Trophoblast cell (in vitro differentiated cells and primary cell): Measurements from ENCODE around the gene RAB11B.

Experiments used
- DNase-seq, 2 donors: peaks; one replicate each; pipeline ENCODE4 v3.0.0-alpha.2; 2016
- H2AFZ ChIP-seq: 2 replicates; pipeline ENCODE4 v1.6.1; 2013; ENCODE audit warnings: low read length, moderate library complexity, mild to moderate bottlenecking; ENCODE audit not compliant: insufficient read depth, poor library complexity
- H2AK5ac ChIP-seq: 2 replicates; pipeline ENCODE4 v1.6.1; 2013; ENCODE audit warnings: mild to moderate bottlenecking, low read length
- H2BK120ac ChIP-seq: 2 replicates; pipeline ENCODE4 v1.6.1; 2013; ENCODE audit warnings: low read length, mild to moderate bottlenecking, moderate library complexity; ENCODE audit not compliant: insufficient read depth, poor library complexity
- H2BK12ac ChIP-seq: 2 replicates; pipeline ENCODE4 v1.6.1; 2013; ENCODE audit warnings: mild to moderate bottlenecking, low read length, moderate library complexity
- H2BK5ac ChIP-seq: 2 replicates; pipeline ENCODE4 v1.6.1; 2013; ENCODE audit warnings: low read length, low read depth, moderate library complexity, mild to moderate bottlenecking; ENCODE audit not compliant: poor library complexity
- H3K14ac ChIP-seq: 2 replicates; pipeline ENCODE4 v1.6.1; 2013; ENCODE audit warnings: mild to moderate bottlenecking, low read length
- H3K18ac ChIP-seq: 2 replicates; pipeline ENCODE4 v1.6.1; 2013; ENCODE audit warnings: mild to moderate bottlenecking, low read length
- H3K23ac ChIP-seq: 2 replicates; pipeline ENCODE4 v1.6.1; 2013; ENCODE audit warnings: low read length
- H3K27ac ChIP-seq: 2 replicates; pipeline ENCODE4 v1.5.1; 2013; ENCODE audit warnings: low read depth, mild to moderate bottlenecking, inconsistent platforms, low read length, moderate library complexity
- H3K27me3 ChIP-seq: 2 replicates; pipeline ENCODE4 v1.6.1; 2013; ENCODE audit warnings: inconsistent platforms, mild to moderate bottlenecking, low read length, moderate library complexity; ENCODE audit not compliant: insufficient read depth
- H3K36me3 ChIP-seq, 2 experiments: 1 replicate in 1 of 2; 2 replicates in 1 of 2; pipeline ENCODE4 v1.6.1; 2013; ENCODE audit warnings: low read length in 2 of 2, mild to moderate bottlenecking in 2 of 2, moderate library complexity in 1 of 2; ENCODE audit not compliant: insufficient read depth in 2 of 2, control insufficient read depth in 1 of 2
- H3K4ac ChIP-seq: 2 replicates; pipeline ENCODE4 v1.6.1; 2013; ENCODE audit warnings: low read depth, mild to moderate bottlenecking, low read length, moderate library complexity
- H3K4me1 ChIP-seq, 2 experiments: 1 replicate in 1 of 2; 2 replicates in 1 of 2; pipeline ENCODE4 v1.6.1; 2013; ENCODE audit warnings: low read length in 2 of 2, mild to moderate bottlenecking in 2 of 2, moderate library complexity in 1 of 2; ENCODE audit not compliant: insufficient read depth in 2 of 2, control insufficient read depth in 1 of 2
- H3K4me2 ChIP-seq: 2 replicates; pipeline ENCODE4 v1.6.1; 2013; ENCODE audit warnings: inconsistent platforms, mild to moderate bottlenecking, low read length, moderate library complexity
- H3K4me3 ChIP-seq: 2 replicates; pipeline ENCODE4 v1.5.1; 2013; ENCODE audit warnings: mild to moderate bottlenecking, low read depth, low read length, inconsistent platforms
- H3K79me1 ChIP-seq: one replicate; pipeline ENCODE4 v1.6.1; 2013; ENCODE audit warnings: low read length
- H3K79me2 ChIP-seq: 2 replicates; pipeline ENCODE4 v1.6.1; 2013; ENCODE audit warnings: low read length, mild to moderate bottlenecking; ENCODE audit not compliant: control insufficient read depth, insufficient read depth, poor library complexity
- H3K9ac ChIP-seq: 2 replicates; pipeline ENCODE4 v1.6.1; 2013; ENCODE audit warnings: mild to moderate bottlenecking, low read length
- H3K9me3 ChIP-seq: 2 replicates; pipeline ENCODE4 v1.6.1; 2013; ENCODE audit warnings: low read depth, mild to moderate bottlenecking, control low read depth, inconsistent platforms, low read length; ENCODE audit not compliant: insufficient read depth
- H4K12ac ChIP-seq: 2 replicates; pipeline ENCODE4 v1.6.1; 2013; ENCODE audit warnings: low read depth, mild to moderate bottlenecking, low read length, moderate library complexity
- H4K8ac ChIP-seq: 2 replicates; pipeline ENCODE4 v1.6.1; 2013; ENCODE audit warnings: low read depth, mild to moderate bottlenecking, low read length, moderate library complexity
- H4K91ac ChIP-seq: one replicate; pipeline ENCODE4 v1.6.1; 2013; ENCODE audit warnings: low read depth, mild to moderate bottlenecking, low read length, moderate library complexity
- WGBS: extraction: QIAGEN DNeasy Blood & Tissue Kit; methylation state at CpG from one replicate; pipeline ENCODE4 v1.1.7; 2013; ENCODE audit warnings: missing lambda C conversion rate; ENCODE audit not compliant: insufficient read length, insufficient coverage; ENCODE audit errors: extremely low coverage; 5-methylcytosine and 5-hydroxymethylcytosine counted together

Gene RAB11B

DNA sequence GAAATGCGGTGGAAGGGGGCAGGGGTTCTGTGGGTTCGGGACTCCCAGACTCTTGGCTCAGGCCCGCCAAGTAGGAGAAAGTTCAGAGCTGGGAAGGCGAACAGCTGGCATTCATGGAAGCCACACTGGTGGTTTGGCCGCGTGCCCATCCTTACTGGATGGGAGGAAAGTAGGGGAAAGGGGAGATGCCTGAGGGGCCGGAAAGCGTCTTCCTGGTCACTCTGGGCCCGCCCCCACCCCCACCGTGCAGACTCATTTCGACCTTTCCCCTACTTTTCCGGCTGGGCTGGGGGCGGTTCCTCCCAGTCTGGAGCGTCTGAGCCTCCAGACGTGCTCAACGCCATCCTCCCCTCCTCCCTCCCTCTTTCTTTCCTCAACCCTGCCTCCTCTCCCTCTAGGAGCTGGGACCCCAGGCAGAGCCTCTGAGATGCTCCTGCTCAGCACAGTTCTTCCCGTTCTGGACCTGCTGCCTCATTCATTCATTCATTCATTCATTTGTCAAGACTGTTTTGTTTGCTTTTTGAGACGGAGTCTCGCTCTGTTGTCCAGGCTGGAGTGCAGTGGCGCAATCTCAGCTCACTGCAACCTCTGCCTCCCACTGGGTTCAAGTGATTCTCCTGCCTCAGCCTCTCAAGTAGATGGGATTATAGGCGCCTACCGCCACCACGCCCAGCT lies 22.7 kb upstream of the RAB11B start:
- peak; percentile 98 for DNase-seq
- H3K79me1 ChIP-seq, result peaks cover 10% of the 10 kb centered on the region
- peak overlapping the region; percentile 78 for H2BK120ac ChIP-seq
- H3K9me3 ChIP-seq, result peaks cover 12% of the 10 kb centered on the region
- H3K27me3 ChIP-seq, result peaks cover 6% of the 10 kb centered on the region
- H3K4ac ChIP-seq, result no peak overlapping the region
- H2BK12ac ChIP-seq, result peak overlapping the region; percentile 67
- no peak overlapping the region for H4K12ac ChIP-seq
- H2AK5ac ChIP-seq, result peak overlapping the region; percentile 36
- peak overlapping the region; percentile 14 for H4K8ac ChIP-seq
- no CpG with 5 or more reads among the region's 23 CpGs for WGBS
- H3K23ac ChIP-seq, result no peak overlapping the region
- H3K4me3 ChIP-seq, result no peak overlapping the region
- H3K14ac ChIP-seq, result peak overlapping the region; percentile 49
- H2BK5ac ChIP-seq, result peak overlapping the region; percentile 15
- peak overlapping the region; percentile 65 for H4K91ac ChIP-seq
- H3K27ac ChIP-seq, result peak overlapping the region; percentile 2
- H3K79me2 ChIP-seq, result peaks cover 3% of the 10 kb centered on the region
- H3K18ac ChIP-seq, result peak overlapping the region; percentile 43
- peaks cover 0 to 4% of the 10 kb centered on the region in 2 experiments for H3K36me3 ChIP-seq
- H3K4me1 ChIP-seq, result peaks cover 21 to 27% of the 10 kb centered on the region in 2 experiments
- H2AFZ ChIP-seq, result no peak overlapping the region
- no peak overlapping the region for H3K9ac ChIP-seq
- peak overlapping the region; percentile 25 for H3K4me2 ChIP-seq

DNA sequence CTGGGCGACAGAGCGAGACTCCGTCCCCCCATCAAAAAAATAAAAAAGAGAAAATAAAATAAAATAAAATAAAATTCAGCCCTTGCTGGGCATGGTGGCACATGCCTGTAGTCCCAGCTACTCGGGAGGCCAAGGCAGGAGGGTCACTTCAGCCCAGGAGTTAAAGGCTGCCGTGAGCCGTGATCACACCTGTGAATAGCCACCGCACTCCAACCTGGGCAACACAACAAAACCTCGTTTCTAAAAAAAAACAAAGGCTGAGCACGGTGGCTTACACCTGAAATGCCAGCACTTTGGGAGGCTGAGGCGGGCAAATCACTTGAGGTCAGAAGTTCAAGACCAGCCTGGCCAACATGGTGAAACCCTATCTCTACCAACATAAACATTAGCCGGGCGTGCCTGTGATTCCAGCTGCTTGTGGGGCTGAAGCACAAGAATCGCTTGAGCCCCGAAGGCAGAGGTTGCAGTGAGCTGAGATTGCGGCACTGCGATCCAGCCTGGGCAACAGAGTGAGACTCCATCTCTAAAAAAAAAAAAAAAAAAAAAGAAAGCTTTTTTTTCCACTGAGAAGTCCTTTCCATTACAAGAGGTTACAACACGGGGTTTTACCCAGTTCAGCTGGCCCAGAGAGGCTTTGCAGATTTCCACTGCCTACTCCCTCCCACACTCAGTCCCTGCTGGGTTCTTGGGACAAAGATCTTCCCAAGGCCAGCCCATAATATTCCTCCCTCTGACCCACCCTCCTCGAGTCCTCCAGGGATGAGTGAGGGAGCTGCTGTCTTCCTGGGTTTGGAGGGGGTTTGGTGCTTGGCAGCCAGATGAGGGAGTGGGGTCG lies 19.8 kb upstream of the RAB11B start:
- peak; percentile 71 to 72 for DNase-seq
- Histone ChIP-seq H3K27me3 (no peaks in the 10 kb centered on the region), H3K18ac (no peak overlapping the region), H4K8ac (no peak overlapping the region), H3K4me3 (no peak overlapping the region), H3K14ac (no peak overlapping the region), H3K36me3 (peaks cover 4 to 8% of the 10 kb centered on the region in 2 experiments), H3K4me1 (peaks cover 18 to 19% of the 10 kb centered on the region in 2 experiments), H2AFZ (no peak overlapping the region), H3K4ac (no peak overlapping the region), H3K27ac (no peak overlapping the region), H2BK12ac (no peak overlapping the region), H3K9ac (no peak overlapping the region), H3K79me2 (peaks cover 3% of the 10 kb centered on the region), H2AK5ac (no peak overlapping the region), H3K23ac (no peak overlapping the region), H4K12ac (no peak overlapping the region), H3K9me3 (peaks cover 9% of the 10 kb centered on the region), H3K79me1 (peaks cover 5% of the 10 kb centered on the region), H2BK5ac (no peak overlapping the region), H4K91ac (peak overlapping the region; percentile 4), H3K4me2 (no peak overlapping the region), H2BK120ac (no peak overlapping the region)
- no CpG with 5 or more reads among the region's 19 CpGs for WGBS

DNA sequence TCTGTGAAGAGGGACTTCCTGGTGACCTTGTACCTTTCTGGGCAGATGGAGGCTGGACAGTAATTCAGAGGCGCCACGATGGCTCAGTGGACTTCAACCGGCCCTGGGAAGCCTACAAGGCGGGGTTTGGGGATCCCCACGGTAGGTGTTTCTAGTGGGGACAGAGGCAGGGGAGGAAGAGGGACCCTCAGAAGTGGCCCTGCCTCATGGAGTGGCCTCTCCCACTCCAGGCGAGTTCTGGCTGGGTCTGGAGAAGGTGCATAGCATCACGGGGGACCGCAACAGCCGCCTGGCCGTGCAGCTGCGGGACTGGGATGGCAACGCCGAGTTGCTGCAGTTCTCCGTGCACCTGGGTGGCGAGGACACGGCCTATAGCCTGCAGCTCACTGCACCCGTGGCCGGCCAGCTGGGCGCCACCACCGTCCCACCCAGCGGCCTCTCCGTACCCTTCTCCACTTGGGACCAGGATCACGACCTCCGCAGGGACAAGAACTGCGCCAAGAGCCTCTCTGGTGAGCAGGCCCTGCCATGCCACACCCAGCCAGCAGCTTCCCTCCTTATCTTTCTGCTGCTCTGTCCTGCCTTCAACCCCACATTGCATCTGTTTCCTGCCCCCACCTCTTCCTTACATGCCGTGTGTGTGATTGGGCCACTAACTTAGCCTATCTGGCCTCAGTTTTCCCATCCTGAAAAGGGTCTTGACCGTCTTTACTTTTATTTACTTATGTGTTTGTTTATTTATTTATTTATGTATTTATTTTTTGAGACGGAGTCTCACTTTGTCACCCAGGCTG lies 19.0 kb upstream of the RAB11B start:
- H3K79me1 ChIP-seq, result peaks cover 5% of the 10 kb centered on the region
- H4K12ac ChIP-seq, result no peak overlapping the region
- peak overlapping the region; percentile 45 for H2AK5ac ChIP-seq
- H3K4ac ChIP-seq, result no peak overlapping the region
- H3K27me3 ChIP-seq, result no peaks in the 10 kb centered on the region
- no peak overlapping the region for H3K23ac ChIP-seq
- H3K36me3 ChIP-seq, result peaks cover 4 to 8% of the 10 kb centered on the region in 2 experiments
- no CpG with 5 or more reads among the region's 28 CpGs for WGBS
- H2BK5ac ChIP-seq, result no peak overlapping the region
- peaks cover 3% of the 10 kb centered on the region for H3K79me2 ChIP-seq
- no peak overlapping the region for H2AFZ ChIP-seq
- H3K14ac ChIP-seq, result no peak overlapping the region
- no peak for DNase-seq
- H3K18ac ChIP-seq, result no peak overlapping the region
- no peak overlapping the region for H2BK120ac ChIP-seq
- peaks cover 6% of the 10 kb centered on the region for H3K9me3 ChIP-seq
- no peak overlapping the region for H4K91ac ChIP-seq
- peak overlapping the region; percentile 5 for H3K4me3 ChIP-seq
- no peak overlapping the region for H3K4me2 ChIP-seq
- H3K4me1 ChIP-seq, result peaks cover 18 to 19% of the 10 kb centered on the region in 2 experiments
- H3K9ac ChIP-seq, result no peak overlapping the region
- no peak overlapping the region for H4K8ac ChIP-seq
- H3K27ac ChIP-seq, result no peak overlapping the region
- peak overlapping the region; percentile 13 for H2BK12ac ChIP-seq
